Astrocyte (in vitro differentiated cells and primary cell): Measurements from ENCODE around the gene WBP1. TPM values are rescaled to one million over a fixed set of nuclear protein-coding genes. Genes with fewer than 3 reads are reported as not detected.

Experiments used
- DNase-seq: peaks from one replicate; pipeline ENCODE4 v3.0.0-alpha.2; 2010; ENCODE audit warnings: low read depth
- FAIRE-seq: peaks from 2 replicates; lab custom pipeline; 2011; peaks lifted over from hg19 to GRCh38; lab: Jason Lieb, UNC
- H2AFZ ChIP-seq: 2 replicates; pipeline ENCODE4 v1.6.0; 2012; ENCODE audit warnings: low read depth, low read length, inconsistent platforms
- H3K27ac ChIP-seq: 2 replicates; pipeline ENCODE4 v1.5.1; 2011; ENCODE audit warnings: low read depth, low read length, inconsistent platforms
- H3K27me3 ChIP-seq: 2 replicates; pipeline ENCODE4 v1.6.0; 2011; ENCODE audit warnings: low read length, inconsistent platforms; ENCODE audit not compliant: insufficient read depth
- H3K36me3 ChIP-seq: 2 replicates; pipeline ENCODE4 v1.5.1; 2011; ENCODE audit warnings: low read length, inconsistent platforms; ENCODE audit not compliant: insufficient read depth
- H3K4me1 ChIP-seq: 2 replicates; pipeline ENCODE4 v1.5.1; 2011; ENCODE audit warnings: low read length, inconsistent platforms; ENCODE audit not compliant: insufficient read depth
- H3K4me2 ChIP-seq: 2 replicates; pipeline ENCODE4 v1.6.0; 2012; ENCODE audit warnings: low read length, inconsistent platforms
- H3K4me3 ChIP-seq: 2 replicates; pipeline ENCODE4 v1.5.1; 2011; ENCODE audit warnings: low read depth, mild to moderate bottlenecking, low read length, inconsistent platforms; ENCODE audit not compliant: insufficient read depth
- H3K79me2 ChIP-seq: 2 replicates; pipeline ENCODE4 v1.6.0; 2012; ENCODE audit warnings: mild to moderate bottlenecking, low read length, inconsistent platforms; ENCODE audit not compliant: insufficient read depth
- H3K9ac ChIP-seq: 2 replicates; pipeline ENCODE4 v1.6.0; 2012; ENCODE audit warnings: mild to moderate bottlenecking, low read length, inconsistent platforms
- H3K9me3 ChIP-seq: 2 replicates; pipeline ENCODE4 v1.5.1; 2012; ENCODE audit warnings: low read depth, mild to moderate bottlenecking, low read length, inconsistent platforms; ENCODE audit not compliant: insufficient read depth
- H4K20me1 ChIP-seq: 2 replicates; pipeline ENCODE4 v1.6.0; 2012; ENCODE audit warnings: low read length, inconsistent platforms; ENCODE audit not compliant: insufficient read depth
- H3K27ac Mint-ChIP-seq: one replicate; pipeline ENCODE4 v1.8.0; 2021; ENCODE audit warnings: mild to moderate bottlenecking, mixed read lengths; ENCODE audit not compliant: unreplicated experiment
- H3K27me3 Mint-ChIP-seq: one replicate; pipeline ENCODE4 v1.8.0; 2021; ENCODE audit warnings: low read depth, mixed read lengths; ENCODE audit not compliant: unreplicated experiment
- H3K36me3 Mint-ChIP-seq: one replicate; pipeline ENCODE4 v1.8.0; 2021; ENCODE audit warnings: low read depth, mixed read lengths; ENCODE audit not compliant: unreplicated experiment
- H3K4me1 Mint-ChIP-seq: one replicate; pipeline ENCODE4 v1.8.0; 2021; ENCODE audit warnings: low read depth, mixed read lengths; ENCODE audit not compliant: unreplicated experiment
- H3K4me3 Mint-ChIP-seq: one replicate; pipeline ENCODE4 v1.8.0; 2021; ENCODE audit warnings: mild to moderate bottlenecking, moderate library complexity, mixed read lengths; ENCODE audit not compliant: unreplicated experiment
- H3K9me3 Mint-ChIP-seq: one replicate; pipeline ENCODE4 v1.8.0; 2021; ENCODE audit warnings: mild to moderate bottlenecking, mixed read lengths; ENCODE audit not compliant: unreplicated experiment
- CTCF ChIP-seq: IDR thresholded peaks from 2 replicates; pipeline ENCODE4 v1.5.1; 2011; ENCODE audit warnings: low read depth, mild to moderate bottlenecking, inconsistent platforms, low read length, moderate library complexity; ENCODE audit not compliant: insufficient read depth
- EZH2 ChIP-seq: IDR thresholded peaks from 2 replicates; pipeline ENCODE4 v1.6.1; 2012; ENCODE audit warnings: mild to moderate bottlenecking, low read length, inconsistent platforms; ENCODE audit not compliant: insufficient read depth
- total RNA-seq: library from RNA; stranded (reverse); gene quantifications from 2 replicates; pipeline ENCODE4 v1.2.1, GENCODE V29; 2021

WBP1 gene
- total RNA-seq, 1 donor from 2014 or later, result 56.4 TPM

- Histone ChIP-seq H4K20me1 (peaks cover 13% of the 10 kb centered on the region), H3K27me3 (no peaks in the 10 kb centered on the region), H3K36me3 (peaks cover 3% of the 10 kb centered on the region), H3K27ac (no peak overlapping the region), H3K79me2 (peaks cover 37% of the 10 kb centered on the region), H3K4me1 (peaks cover 15% of the 10 kb centered on the region), H3K4me3 (peak overlapping the region; percentile 97), H2AFZ (peak overlapping the region; percentile 95), H3K9me3 (no peaks in the 10 kb centered on the region), H3K9ac (peak overlapping the region; percentile 88), H3K4me2 (peak overlapping the region; percentile 97)
- H3K4me1 Mint-ChIP-seq, result peaks cover 3% of the 10 kb centered on the region
- H3K27ac Mint-ChIP-seq, result no peak overlapping the region
- H3K36me3 Mint-ChIP-seq, result peaks cover 6% of the 10 kb centered on the region
- TF ChIP-seq EZH2, result no peak
- TF ChIP-seq CTCF, result no peak
- DNase-seq, result no peak
- H3K4me3 Mint-ChIP-seq, result peak overlapping the region; percentile 98
- no peak for FAIRE-seq
- H3K27me3 Mint-ChIP-seq, result no peaks in the 10 kb centered on the region
- no peaks in the 10 kb centered on the region for H3K9me3 Mint-ChIP-seq
These were observed 23.2 kb downstream of the WBP1 start for GRCh38 chr2:74481431-74481830.

GRCh38 chr2:74481961-74482800, 23.9 kb downstream of the WBP1 start:
- peaks cover 15% of the 10 kb centered on the region for H3K4me1 ChIP-seq
- peaks cover 3% of the 10 kb centered on the region for H3K36me3 ChIP-seq
- H3K9ac ChIP-seq, result peak overlapping the region; percentile 88
- peak overlapping the region; percentile 95 for H2AFZ ChIP-seq
- peak overlapping the region; percentile 97 for H3K4me2 ChIP-seq
- no peaks in the 10 kb centered on the region for H3K27me3 ChIP-seq
- peaks cover 3% of the 10 kb centered on the region for H3K4me1 Mint-ChIP-seq
- no peaks in the 10 kb centered on the region for H3K9me3 Mint-ChIP-seq
- TF ChIP-seq EZH2, result no peak
- TF ChIP-seq CTCF, result no peak
- peaks cover 6% of the 10 kb centered on the region for H3K36me3 Mint-ChIP-seq
- H3K27ac Mint-ChIP-seq, result peak overlapping the region; percentile 89
- peak overlapping the region; percentile 97 for H3K4me3 ChIP-seq
- no peaks in the 10 kb centered on the region for H3K27me3 Mint-ChIP-seq
- H3K79me2 ChIP-seq, result peaks cover 37% of the 10 kb centered on the region
- peak overlapping the region; percentile 83 for H3K27ac ChIP-seq
- no peak for FAIRE-seq
- peaks cover 13% of the 10 kb centered on the region for H4K20me1 ChIP-seq
- H3K9me3 ChIP-seq, result no peaks in the 10 kb centered on the region
- H3K4me3 Mint-ChIP-seq, result peak overlapping the region; percentile 98
- no peak for DNase-seq
